ENCODE data around the gene NTRK1. TPM values are rescaled to one million over a fixed set of nuclear protein-coding genes. Genes with fewer than 3 reads are reported as not detected.

NTRK1 gene
- total RNA-seq, 1 experiment from 2014 or later, result 0.89 TPM

DNA sequence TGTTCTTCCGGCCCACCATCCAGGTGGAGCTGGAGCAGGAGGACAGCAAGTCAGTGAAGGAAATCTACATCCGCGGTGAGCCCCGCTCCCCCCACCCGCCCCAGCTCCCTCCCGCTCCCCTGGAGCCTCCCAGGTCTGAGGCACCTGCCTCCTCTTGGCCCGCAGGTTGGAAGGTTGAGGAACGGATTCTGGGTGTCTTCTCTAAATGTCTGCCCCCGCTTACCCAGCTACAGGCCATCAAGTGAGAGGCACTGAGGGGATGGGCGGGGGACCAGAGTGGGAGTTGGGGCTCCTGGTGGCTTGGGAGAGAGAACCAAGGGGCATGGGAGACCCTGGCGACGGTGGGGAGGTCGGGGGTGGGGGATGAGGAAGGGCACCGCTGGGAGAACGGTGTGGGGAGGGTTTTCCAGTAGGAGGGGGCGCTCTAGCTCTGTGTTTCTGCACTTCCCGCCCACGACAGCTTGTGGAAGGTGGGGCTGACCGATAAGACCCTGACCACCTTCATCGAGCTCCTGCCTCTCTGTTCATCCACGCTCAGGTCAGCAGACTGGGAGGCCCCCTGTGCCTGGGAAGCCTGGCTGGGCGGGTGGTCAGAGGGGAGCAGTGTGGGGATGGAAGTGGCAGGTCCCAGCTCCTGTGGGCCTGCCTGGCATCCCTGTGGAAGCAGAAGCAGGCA is 64.0 kb downstream of the NTRK1 start:
- Histone ChIP-seq H3K79me2 (ENCODE audit: insufficient read depth, low read length) (no peaks in the 10 kb centered on the region), H3K4me3 (replicated peaks in 1 of 2; ENCODE audit: low read depth in 1 of 2, low read length in 2 of 2) (no peak overlapping the region), H3K36me3 (ENCODE audit: control insufficient read depth in 1 of 2, insufficient read depth in 2 of 2, low read length in 2 of 2) (no peaks in the 10 kb centered on the region), H3K27me3 (ENCODE audit: insufficient read depth, low read length) (peaks cover 20% of the 10 kb centered on the region; the same call in 1 of the 2 replicates), H2AFZ (ENCODE audit: low read depth, low read length, poor library complexity, severe bottlenecking) (no peak overlapping the region), H3K4me1 (ENCODE audit: control insufficient read depth in 1 of 2, insufficient read depth in 2 of 2, low read length in 2 of 2) (peaks cover 27 to 45% of the 10 kb centered on the region in 2 experiments), H3K9ac (ENCODE audit: low read length) (no peak overlapping the region), H3K9me2 (ENCODE audit: insufficient read depth) (no peaks in the 10 kb centered on the region), H3K4me2 (ENCODE audit: low read length) (no peak overlapping the region), H3K27ac (ENCODE audit: low read depth, low read length) (no peak overlapping the region), H4K20me1 (ENCODE audit: insufficient read depth) (no peaks in the 10 kb centered on the region), H3K9me3 (ENCODE audit: control insufficient read depth in 1 of 2, insufficient read depth in 1 of 2, low read depth in 1 of 2, low read length in 2 of 2) (no peaks in the 10 kb centered on the region)
- RAD21 ChIA-PET (ENCODE audit: low non-redundant PET in 1 of 2, low total read pairs in 2 of 2, uncharacterized antibody in 2 of 2, unreplicated experiment in 2 of 2), result no interaction called here
- TF ChIP-seq POLR2A (IDR thresholded peaks at IDR 0.05; ENCODE audit: borderline replicate concordance, extremely low read depth, insufficient read depth, insufficient read length) (no peak), CBX3 (IDR thresholded peaks at IDR 0.05; ENCODE audit: low read depth) (no peak), ZFX (IDR thresholded peaks at IDR 0.05) (no peak), ZNF274 (IDR thresholded peaks at IDR 0.05; ENCODE audit: low read depth, low read length) (no peak), FOSL1 (IDR thresholded peaks at IDR 0.05; ENCODE audit: low read depth) (no peak), CEBPB (IDR thresholded peaks at IDR 0.05; ENCODE audit: low read depth) (no peak)
- POLR2A ChIA-PET, result no interaction called here
- no TSS peak for BruUV-seq (replicated peaks)
- CTCF ChIA-PET, result no interaction called here
- DNase-seq (ENCODE audit: low read depth, low spot score) (no peak), ATAC-seq (no peak)
- intact Hi-C loops (cut with micrococcal nuclease), result loop anchor here (5.0 to 10.0 kb wide), 3 partner anchors 127 to 300 kb away; no protein-coding TSS in a partner anchor

- Histone ChIP-seq H3K36me3 (ENCODE audit: control insufficient read depth in 1 of 2, insufficient read depth in 2 of 2, low read length in 2 of 2) (no peaks in the 10 kb centered on the region), H3K4me1 (ENCODE audit: control insufficient read depth in 1 of 2, insufficient read depth in 2 of 2, low read length in 2 of 2) (peaks cover 20 to 37% of the 10 kb centered on the region in 2 experiments), H3K27ac (ENCODE audit: low read depth, low read length) (no peak overlapping the region), H3K4me3 (replicated peaks in 1 of 2; ENCODE audit: low read depth in 1 of 2, low read length in 2 of 2) (0 out of 4 replicates have a peak overlapping the region, but pooled peaks of 1 of the 2 experiments have one; percentile 27), H2AFZ (ENCODE audit: low read depth, low read length, poor library complexity, severe bottlenecking) (no peak overlapping the region), H3K9ac (ENCODE audit: low read length) (no peak overlapping the region; the same call in 1 of the 2 replicates), H3K79me2 (ENCODE audit: insufficient read depth, low read length) (no peaks in the 10 kb centered on the region), H3K27me3 (ENCODE audit: insufficient read depth, low read length) (peaks cover 20% of the 10 kb centered on the region; the same call in 1 of the 2 replicates), H3K9me2 (ENCODE audit: insufficient read depth) (no peaks in the 10 kb centered on the region), H3K9me3 (ENCODE audit: control insufficient read depth in 1 of 2, insufficient read depth in 1 of 2, low read depth in 1 of 2, low read length in 2 of 2) (no peaks in the 10 kb centered on the region), H4K20me1 (ENCODE audit: insufficient read depth) (no peaks in the 10 kb centered on the region), H3K4me2 (ENCODE audit: low read length) (peak overlapping the region; percentile 93)
- ATAC-seq, result no peak
- ChIA-PET CTCF (interaction anchor here (4.0 kb wide), 1 partner anchor 34 kb away, joined by 62 read pairs; the partner anchor contains the start of gene PEAR1), POLR2A (no interaction called here), RAD21 (ENCODE audit: low non-redundant PET in 1 of 2, low total read pairs in 2 of 2, uncharacterized antibody in 2 of 2, unreplicated experiment in 2 of 2) (interaction anchor here (0.6 to 1.1 kb wide), 3 partner anchors 33 to 236 kb away, joined by 3 to 4 read pairs (median 3); no protein-coding TSS in a partner anchor)
- no peak for DNase-seq (ENCODE audit: low read depth, low spot score)
- intact Hi-C loops (cut with micrococcal nuclease), result loop anchor here (5.0 to 10.0 kb wide), 3 partner anchors 128 to 301 kb away; no protein-coding TSS in a partner anchor
- BruUV-seq (replicated peaks), result no TSS peak
- TF ChIP-seq JUND (IDR thresholded peaks at IDR 0.05), result no peak
- TF ChIP-seq ATF3 (IDR thresholded peaks at IDR 0.05), result no peak
- no peak for TF ChIP-seq REST (IDR thresholded peaks at IDR 0.05; ENCODE audit: low read depth)
- TF ChIP-seq SRF (IDR thresholded peaks at IDR 0.05; ENCODE audit: low read depth), result no peak
- TF ChIP-seq, protein P1, sequence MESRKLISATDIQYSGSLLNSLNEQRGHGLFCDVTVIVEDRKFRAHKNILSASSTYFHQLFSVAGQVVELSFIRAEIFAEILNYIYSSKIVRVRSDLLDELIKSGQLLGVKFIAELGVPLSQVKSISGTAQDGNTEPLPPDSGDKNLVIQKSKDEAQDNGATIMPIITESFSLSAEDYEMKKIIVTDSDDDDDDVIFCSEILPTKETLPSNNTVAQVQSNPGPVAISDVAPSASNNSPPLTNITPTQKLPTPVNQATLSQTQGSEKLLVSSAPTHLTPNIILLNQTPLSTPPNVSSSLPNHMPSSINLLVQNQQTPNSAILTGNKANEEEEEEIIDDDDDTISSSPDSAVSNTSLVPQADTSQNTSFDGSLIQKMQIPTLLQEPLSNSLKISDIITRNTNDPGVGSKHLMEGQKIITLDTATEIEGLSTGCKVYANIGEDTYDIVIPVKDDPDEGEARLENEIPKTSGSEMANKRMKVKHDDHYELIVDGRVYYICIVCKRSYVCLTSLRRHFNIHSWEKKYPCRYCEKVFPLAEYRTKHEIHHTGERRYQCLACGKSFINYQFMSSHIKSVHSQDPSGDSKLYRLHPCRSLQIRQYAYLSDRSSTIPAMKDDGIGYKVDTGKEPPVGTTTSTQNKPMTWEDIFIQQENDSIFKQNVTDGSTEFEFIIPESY (IDR thresholded peaks at IDR 0.05; ENCODE audit: extremely low read depth, insufficient replicate concordance, low read length), result no peak
- TF ChIP-seq EGR1 (IDR thresholded peaks at IDR 0.05; ENCODE audit: low read depth), result no peak
- TF ChIP-seq ELF1 (IDR thresholded peaks at IDR 0.05; ENCODE audit: borderline replicate concordance, low read depth), result no peak
- TF ChIP-seq ZNF274 (IDR thresholded peaks at IDR 0.05; ENCODE audit: low read depth, low read length), result no peak
These were observed 64.7 kb downstream of the NTRK1 start for GRCh38 chr1:156925154-156926010.

Data from HCT116 (cell line).